Stomach (tissue), 4 donors: Measurements from ENCODE around the gene NDUFAF3.

Experiments
- POLR2A ChIP-seq, 4 donors: fragments of 450-650 bp; IDR thresholded peaks; one replicate each; pipeline ENCODE4 v1.6.1; 2016; ENCODE audit warnings: antibody characterized with exemption in 4 of 4, control low read depth in 2 of 4, mild to moderate bottlenecking in 1 of 4, moderate library complexity in 1 of 4
- TF ChIP-seq, protein P1 (sequence below), 7 experiments: fragments of 450-650 bp in 4 of 7; fragments of 200-600 bp in 3 of 7; sonication (generic) in 3 of 7; IDR thresholded peaks; one replicate each; pipeline ENCODE4 v1.5.1; 2016 to 2019; ENCODE audit warnings: antibody characterized with exemption in 7 of 7, control low read depth in 2 of 7, mild to moderate bottlenecking in 1 of 7

DNA sequence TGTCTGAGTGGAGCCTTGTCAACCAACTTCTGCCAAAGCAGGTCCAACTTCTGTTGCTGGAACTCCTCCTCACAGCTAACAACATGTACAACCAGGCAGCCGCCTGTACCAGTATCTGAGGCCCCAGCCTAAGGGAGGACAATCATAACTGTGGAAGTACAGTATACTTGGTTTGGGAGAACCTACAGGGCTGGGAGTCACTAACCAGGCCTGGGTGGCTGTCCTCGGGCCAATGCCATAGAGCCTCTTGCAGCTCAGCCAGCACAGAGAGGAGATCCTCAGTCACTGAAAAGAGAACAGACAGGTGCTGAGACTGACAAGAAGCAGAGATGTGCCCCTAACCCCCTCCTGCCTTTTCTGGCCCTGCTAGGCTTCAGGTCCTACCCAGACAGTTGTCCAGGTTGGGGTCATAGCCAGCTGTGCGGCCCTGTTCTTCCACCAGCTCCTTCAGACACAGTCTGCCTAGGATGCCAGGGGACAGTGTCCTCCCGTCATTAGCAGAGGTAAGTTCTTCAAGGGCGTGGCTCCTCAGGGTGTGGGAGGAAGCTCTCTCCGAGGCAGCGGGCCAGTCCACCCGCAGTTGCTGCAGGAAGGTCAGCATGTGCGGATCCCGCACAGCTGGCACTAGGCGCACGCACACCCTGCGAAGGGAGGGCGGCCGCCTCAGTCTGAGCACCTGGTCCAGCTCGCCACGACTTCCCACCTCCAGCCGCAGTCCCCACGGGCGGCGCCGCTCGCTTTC lies 4.5 kb upstream of the NDUFAF3 start:
- TF ChIP-seq, protein P1, sequence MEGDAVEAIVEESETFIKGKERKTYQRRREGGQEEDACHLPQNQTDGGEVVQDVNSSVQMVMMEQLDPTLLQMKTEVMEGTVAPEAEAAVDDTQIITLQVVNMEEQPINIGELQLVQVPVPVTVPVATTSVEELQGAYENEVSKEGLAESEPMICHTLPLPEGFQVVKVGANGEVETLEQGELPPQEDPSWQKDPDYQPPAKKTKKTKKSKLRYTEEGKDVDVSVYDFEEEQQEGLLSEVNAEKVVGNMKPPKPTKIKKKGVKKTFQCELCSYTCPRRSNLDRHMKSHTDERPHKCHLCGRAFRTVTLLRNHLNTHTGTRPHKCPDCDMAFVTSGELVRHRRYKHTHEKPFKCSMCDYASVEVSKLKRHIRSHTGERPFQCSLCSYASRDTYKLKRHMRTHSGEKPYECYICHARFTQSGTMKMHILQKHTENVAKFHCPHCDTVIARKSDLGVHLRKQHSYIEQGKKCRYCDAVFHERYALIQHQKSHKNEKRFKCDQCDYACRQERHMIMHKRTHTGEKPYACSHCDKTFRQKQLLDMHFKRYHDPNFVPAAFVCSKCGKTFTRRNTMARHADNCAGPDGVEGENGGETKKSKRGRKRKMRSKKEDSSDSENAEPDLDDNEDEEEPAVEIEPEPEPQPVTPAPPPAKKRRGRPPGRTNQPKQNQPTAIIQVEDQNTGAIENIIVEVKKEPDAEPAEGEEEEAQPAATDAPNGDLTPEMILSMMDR (IDR thresholded peaks at IDR 0.05): no peak
- TF ChIP-seq POLR2A (IDR thresholded peaks at IDR 0.05): no peak
